Stimulated activated CD4-positive, alpha-beta T cell treated with anti-CD3 and anti-CD28 coated beads, Interleukin-4, amount 100 ng/mL, for 48 hours (primary cell): Measurements from ENCODE around the gene CKAP2.
"Not testable (repeated sequence)": the region's sequence is repeated elsewhere in the genome, so short reads cannot be mapped to it uniquely, and the experiment has no call there.

ENCODE experiments used
- DNase-seq, 2 donors: peaks; one replicate each; pipeline ENCODE4 v3.0.0-alpha.2; 2020; ENCODE audit warnings: low read depth in 2 of 2

CKAP2 gene

GRCh38 chr13:52452470-52452869 is 2.8 kb upstream of the CKAP2 start:
- no peak for DNase-seq

- DNase-seq = no peak
These were observed 839 bp upstream of the CKAP2 start for GRCh38 chr13:52454459-52454819.

- peak; percentile 71 to 74 for DNase-seq
These were observed 381 bp downstream of the CKAP2 start for GRCh38 chr13:52455677-52456041.

GRCh38 chr13:52459668-52460067 is 4.4 kb downstream of the CKAP2 start:
- DNase-seq = no peak

- DNase-seq = no peak
These were observed 6.0 kb downstream of the CKAP2 start for GRCh38 chr13:52461265-52461664.

- DNase-seq = no peak
These were observed 8.2 kb downstream of the CKAP2 start for GRCh38 chr13:52463526-52463925.

GRCh38 chr13:52468487-52468886 is 13.2 kb downstream of the CKAP2 start:
- DNase-seq = not testable (repeated sequence)

GRCh38 chr13:52480677-52481428 is 25.6 kb downstream of the CKAP2 start:
- DNase-seq = not testable (repeated sequence)

- DNase-seq = not testable (repeated sequence)
These were observed 31.8 kb downstream of the CKAP2 start for GRCh38 chr13:52487078-52487477.

- DNase-seq = not testable (repeated sequence)
These were observed 33.5 kb downstream of the CKAP2 start for GRCh38 chr13:52488763-52489162.

- DNase-seq = not testable (repeated sequence)
These were observed 35.7 kb downstream of the CKAP2 start for GRCh38 chr13:52491015-52491414.

- DNase-seq = not testable (repeated sequence)
These were observed 39.0 kb downstream of the CKAP2 start for GRCh38 chr13:52494241-52494640.

- not testable (repeated sequence) for DNase-seq
These were observed 42.7 kb downstream of the CKAP2 start for GRCh38 chr13:52497979-52498378.

- DNase-seq = not testable (repeated sequence)
These were observed 47.0 kb downstream of the CKAP2 start for GRCh38 chr13:52502277-52502676.

- not testable (repeated sequence) for DNase-seq
These were observed 50.6 kb downstream of the CKAP2 start for GRCh38 chr13:52505843-52506242.

- DNase-seq = not testable (repeated sequence)
These were observed 54.3 kb downstream of the CKAP2 start for GRCh38 chr13:52509532-52509931.

GRCh38 chr13:52510221-52510797 is 55.0 kb downstream of the CKAP2 start:
- DNase-seq = not testable (repeated sequence)

GRCh38 chr13:52511598-52511997 is 56.3 kb downstream of the CKAP2 start:
- not testable (repeated sequence) for DNase-seq

- DNase-seq = not testable (repeated sequence)
These were observed 58.8 kb downstream of the CKAP2 start for GRCh38 chr13:52513957-52514596.

GRCh38 chr13:52523323-52523722 is 68.0 kb downstream of the CKAP2 start:
- DNase-seq = not testable (repeated sequence)
